Bronchial epithelial cell (primary cell): ENCODE data around the gene TMEM214. TPM values are rescaled to one million over a fixed set of nuclear protein-coding genes. Genes with fewer than 3 reads are reported as not detected.

Source experiments
- DNase-seq: peaks from one replicate; pipeline ENCODE4 v3.0.0-alpha.2; 2010; ENCODE audit warnings: low read depth
- FAIRE-seq: peaks from 2 replicates; lab custom pipeline; 2011; peaks lifted over from hg19 to GRCh38; lab: Jason Lieb, UNC
- H3K27me3 ChIP-seq: 2 replicates; pipeline ENCODE4 v1.5.1; 2011; ENCODE audit warnings: low read length; ENCODE audit not compliant: control insufficient read depth, insufficient read depth
- H3K36me3 ChIP-seq: 2 replicates; pipeline ENCODE4 v1.5.1; 2011; ENCODE audit warnings: low read length; ENCODE audit not compliant: control insufficient read depth, insufficient read depth
- H3K4me3 ChIP-seq: 2 replicates; pipeline ENCODE4 v1.5.1; 2011; ENCODE audit warnings: mild to moderate bottlenecking, low read depth, low read length, control low read depth
- total RNA-seq: library from RNA; depleted of rRNA; stranded (reverse); fragments of >200 nt; gene quantifications from 2 replicates; pipeline ENCODE4 v1.2.1, GENCODE V29; 2014
- TF ChIP-seq, protein P1 (sequence below): IDR thresholded peaks from 2 replicates; pipeline ENCODE4 v1.5.1; 2011; ENCODE audit warnings: mild to moderate bottlenecking, moderate library complexity, low read length, control low read depth, inconsistent platforms; ENCODE audit not compliant: insufficient read depth, severe bottlenecking

The TMEM214 gene
- total RNA-seq, 1 donor from 2014 or later = 15.8 TPM

DNA sequence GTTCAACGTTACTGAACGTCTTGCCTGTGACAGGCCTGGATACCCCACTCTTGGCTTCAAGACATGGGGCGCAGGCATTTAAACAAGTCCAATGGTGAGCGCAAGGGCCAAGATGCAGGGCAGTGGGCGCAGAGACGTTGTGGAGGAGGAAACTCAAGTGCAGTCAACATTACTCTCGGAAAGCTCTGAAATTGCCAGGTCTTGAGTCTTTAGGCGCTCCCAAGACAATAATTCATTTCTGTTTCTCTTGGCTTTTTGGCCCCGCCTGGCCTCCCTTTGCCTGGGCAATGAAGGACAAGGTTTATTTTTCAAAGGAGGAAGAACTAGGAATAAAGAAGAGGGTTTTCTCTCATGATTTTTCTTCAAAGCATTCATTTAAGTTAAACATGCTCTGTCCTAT is 13.3 kb upstream of the TMEM214 start:
- DNase-seq (no peak), FAIRE-seq (no peak)
- peaks cover 2% of the 10 kb centered on the region for H3K36me3 ChIP-seq
- TF ChIP-seq, protein P1, sequence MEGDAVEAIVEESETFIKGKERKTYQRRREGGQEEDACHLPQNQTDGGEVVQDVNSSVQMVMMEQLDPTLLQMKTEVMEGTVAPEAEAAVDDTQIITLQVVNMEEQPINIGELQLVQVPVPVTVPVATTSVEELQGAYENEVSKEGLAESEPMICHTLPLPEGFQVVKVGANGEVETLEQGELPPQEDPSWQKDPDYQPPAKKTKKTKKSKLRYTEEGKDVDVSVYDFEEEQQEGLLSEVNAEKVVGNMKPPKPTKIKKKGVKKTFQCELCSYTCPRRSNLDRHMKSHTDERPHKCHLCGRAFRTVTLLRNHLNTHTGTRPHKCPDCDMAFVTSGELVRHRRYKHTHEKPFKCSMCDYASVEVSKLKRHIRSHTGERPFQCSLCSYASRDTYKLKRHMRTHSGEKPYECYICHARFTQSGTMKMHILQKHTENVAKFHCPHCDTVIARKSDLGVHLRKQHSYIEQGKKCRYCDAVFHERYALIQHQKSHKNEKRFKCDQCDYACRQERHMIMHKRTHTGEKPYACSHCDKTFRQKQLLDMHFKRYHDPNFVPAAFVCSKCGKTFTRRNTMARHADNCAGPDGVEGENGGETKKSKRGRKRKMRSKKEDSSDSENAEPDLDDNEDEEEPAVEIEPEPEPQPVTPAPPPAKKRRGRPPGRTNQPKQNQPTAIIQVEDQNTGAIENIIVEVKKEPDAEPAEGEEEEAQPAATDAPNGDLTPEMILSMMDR = no peak
- H3K4me3 ChIP-seq = no peak overlapping the region
- no peaks in the 10 kb centered on the region for H3K27me3 ChIP-seq

DNA sequence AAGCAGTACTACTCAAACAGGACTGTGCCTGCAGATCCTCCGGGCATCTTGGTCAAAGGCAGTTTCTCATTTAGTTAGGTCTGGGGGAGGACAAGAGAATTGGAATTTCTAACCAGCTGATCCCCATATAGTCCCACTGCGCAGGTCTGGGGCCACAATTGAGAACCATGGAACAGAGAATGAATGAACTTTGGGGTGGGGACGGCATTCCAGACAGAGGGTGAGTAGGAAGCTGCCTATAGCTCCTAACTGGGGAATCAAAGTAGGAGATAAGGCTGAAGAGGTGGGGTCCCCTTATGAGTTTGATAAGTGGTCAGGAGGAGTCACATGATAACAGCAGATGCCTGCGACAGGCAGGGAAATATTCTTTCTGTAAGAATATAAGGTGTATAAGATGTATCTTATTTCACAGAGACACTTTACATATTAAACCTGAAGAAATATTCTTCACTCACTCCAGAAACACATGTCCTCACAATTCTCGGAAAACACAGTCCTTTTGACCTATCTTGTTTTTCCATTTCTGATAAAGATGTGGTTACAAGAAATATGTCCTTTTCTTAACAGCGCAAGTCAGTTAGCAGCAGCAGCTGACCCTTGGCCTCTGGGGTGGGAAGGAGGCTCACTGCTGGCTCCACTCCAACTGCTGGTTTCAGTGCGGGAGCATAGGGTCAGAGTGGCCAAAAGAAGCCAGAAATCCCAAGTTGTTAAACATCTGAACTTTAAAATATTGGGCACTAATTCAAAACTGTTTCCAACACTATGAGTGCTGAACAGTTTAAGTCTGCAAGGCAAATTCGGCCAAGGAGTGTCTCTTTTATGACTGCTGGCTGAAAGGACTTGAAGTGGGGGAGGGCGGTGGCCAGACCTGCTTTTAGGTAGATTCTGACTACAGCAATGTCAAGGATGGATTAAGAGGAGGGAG is 12.6 kb upstream of the TMEM214 start:
- H3K27me3 ChIP-seq = no peaks in the 10 kb centered on the region
- peaks cover 4% of the 10 kb centered on the region for H3K36me3 ChIP-seq
- DNase-seq = no peak
- FAIRE-seq = no peak
- no peak overlapping the region for H3K4me3 ChIP-seq
- TF ChIP-seq, protein P1 = no peak

DNA sequence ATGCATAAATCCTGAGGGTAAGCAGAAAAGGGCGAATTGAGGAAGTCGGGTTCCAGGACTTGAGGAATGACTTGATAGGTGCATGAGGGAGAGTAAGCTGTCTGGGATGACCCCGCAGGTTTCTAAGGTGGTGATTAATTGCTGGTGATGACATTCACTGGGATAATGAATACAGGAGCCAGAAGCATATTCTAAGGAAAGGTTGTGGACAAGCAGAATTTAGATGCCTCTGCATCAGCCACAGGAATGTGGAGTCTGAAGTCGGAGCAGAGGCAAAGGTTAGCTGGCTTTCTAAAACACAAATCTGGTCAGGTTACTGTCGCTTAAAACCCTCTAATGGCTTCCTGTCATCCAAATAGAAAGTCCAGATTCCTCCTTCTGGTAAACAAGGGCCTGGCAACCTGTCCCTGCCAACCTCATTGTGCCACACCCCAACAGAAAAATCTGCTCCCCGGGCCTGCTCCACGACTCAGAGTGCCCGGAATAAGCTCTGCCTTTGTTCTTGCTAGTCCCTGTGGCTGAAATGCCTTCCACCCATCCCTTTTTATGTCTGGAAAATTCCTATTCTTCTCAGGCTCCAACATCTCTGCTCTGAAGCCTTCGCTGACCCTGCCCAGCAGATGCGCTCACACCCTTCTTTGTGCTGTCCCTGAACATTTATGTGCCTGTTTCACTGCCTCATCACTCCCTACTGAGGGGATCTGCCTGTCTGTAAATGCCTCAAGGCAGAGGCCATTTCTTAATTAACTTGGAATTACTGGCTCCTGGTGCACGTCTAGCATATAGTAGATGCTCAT is 11.3 kb upstream of the TMEM214 start:
- H3K36me3 ChIP-seq = peaks cover 8% of the 10 kb centered on the region
- no peak for FAIRE-seq
- no peak for DNase-seq
- TF ChIP-seq, protein P1 = no peak
- H3K27me3 ChIP-seq = no peaks in the 10 kb centered on the region
- H3K4me3 ChIP-seq = no peak overlapping the region

DNA sequence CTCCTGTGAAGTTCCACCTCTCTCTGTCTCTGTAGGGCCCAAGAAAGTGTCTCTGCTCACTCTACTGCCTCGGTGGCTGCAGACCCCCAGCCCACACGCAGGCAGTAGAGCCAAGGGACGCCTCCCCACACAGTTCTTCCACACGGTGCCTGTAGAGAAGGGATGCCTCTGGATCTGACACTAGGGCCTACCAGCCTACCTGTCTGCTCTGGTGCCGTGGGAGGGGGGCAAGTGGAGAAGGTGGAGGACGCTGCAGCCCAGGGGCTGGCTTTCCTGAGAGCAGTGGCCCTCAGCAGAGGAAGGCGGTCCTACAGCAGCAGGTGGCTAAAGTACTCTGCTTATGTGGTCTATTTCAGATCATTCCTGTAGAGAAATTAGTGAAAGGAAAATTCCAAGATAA is 9.0 kb upstream of the TMEM214 start:
- peaks cover 12% of the 10 kb centered on the region for H3K36me3 ChIP-seq
- DNase-seq = no peak
- H3K27me3 ChIP-seq = no peaks in the 10 kb centered on the region
- no peak for FAIRE-seq
- TF ChIP-seq, protein P1 = no peak
- H3K4me3 ChIP-seq = no peak overlapping the region

DNA sequence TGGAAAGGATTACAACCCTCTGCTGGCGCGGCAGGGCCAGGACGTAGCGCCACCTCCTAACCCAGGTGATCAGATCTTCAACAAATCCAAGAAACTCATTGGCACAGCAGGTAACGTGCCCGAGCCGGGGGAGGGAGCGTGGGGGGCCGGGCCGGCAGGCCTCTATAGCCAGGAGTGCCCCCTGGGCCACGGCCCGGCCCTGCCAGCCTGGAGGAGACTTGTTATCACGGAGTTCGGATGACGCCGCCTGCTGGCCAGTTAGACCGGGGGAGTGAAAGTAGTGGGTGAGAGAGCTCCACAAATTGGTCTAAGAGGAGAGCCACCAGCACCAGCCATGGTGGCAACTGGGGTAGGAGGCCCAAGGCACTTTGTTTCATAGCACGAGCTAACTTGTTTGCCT is 8.6 kb upstream of the TMEM214 start:
- TF ChIP-seq, protein P1 = peak; percentile 17
- FAIRE-seq (no peak), DNase-seq (no peak)
- peaks cover 12% of the 10 kb centered on the region for H3K36me3 ChIP-seq
- H3K4me3 ChIP-seq = no peak overlapping the region
- H3K27me3 ChIP-seq = no peaks in the 10 kb centered on the region
